Measurements from ENCODE around the gene ST3GAL2.
"Not testable (repeated sequence)": the region's sequence is repeated elsewhere in the genome, so short reads cannot be mapped to it uniquely, and the experiment has no call there.

Gene ST3GAL2

DNA sequence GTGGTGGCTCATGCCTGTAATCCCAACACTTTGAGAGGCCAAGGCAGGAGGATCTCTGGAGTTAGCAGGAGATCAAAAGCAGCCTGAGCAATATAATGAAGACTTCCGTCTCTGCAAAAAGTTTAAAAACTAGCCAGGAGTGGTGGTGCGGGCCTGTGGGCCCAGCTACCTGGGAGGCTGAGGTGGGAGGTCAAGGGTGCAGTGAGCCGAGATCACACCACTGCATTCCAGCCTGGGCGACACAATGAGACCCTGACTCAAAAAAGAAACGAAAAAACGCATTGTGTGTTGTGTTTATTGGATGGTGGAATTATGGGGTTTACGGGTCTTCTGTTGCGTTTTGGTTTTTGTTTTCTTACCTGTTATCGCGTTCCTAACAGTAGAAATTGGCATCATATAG is 93.1 kb downstream of the ST3GAL2 start:
- FAIRE-seq (no peak), DNase-seq (ENCODE audit: insufficient read length, low spot score) (no peak)

DNA sequence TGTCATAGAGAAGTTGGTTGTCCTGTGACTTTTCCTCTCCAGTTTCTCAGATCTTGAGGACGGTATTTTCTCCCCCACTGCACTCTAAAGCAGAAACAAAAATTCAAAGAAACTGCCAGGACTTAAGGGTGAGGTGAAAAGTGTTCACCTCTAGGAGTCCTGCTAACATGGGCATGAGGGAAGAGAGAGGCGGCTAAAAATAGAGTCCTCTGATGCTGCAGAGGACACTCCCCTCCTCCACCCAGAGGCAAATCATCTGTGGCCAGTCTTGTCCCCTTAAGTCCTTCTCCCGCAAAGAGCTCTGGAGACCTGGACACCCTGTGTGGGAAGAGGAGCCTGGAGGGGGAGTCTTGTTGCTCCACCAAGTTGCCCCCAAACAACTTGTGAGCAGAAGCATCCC is 96.9 kb downstream of the ST3GAL2 start:
- FAIRE-seq (no peak), DNase-seq (ENCODE audit: insufficient read length, low spot score) (no peak)

DNA sequence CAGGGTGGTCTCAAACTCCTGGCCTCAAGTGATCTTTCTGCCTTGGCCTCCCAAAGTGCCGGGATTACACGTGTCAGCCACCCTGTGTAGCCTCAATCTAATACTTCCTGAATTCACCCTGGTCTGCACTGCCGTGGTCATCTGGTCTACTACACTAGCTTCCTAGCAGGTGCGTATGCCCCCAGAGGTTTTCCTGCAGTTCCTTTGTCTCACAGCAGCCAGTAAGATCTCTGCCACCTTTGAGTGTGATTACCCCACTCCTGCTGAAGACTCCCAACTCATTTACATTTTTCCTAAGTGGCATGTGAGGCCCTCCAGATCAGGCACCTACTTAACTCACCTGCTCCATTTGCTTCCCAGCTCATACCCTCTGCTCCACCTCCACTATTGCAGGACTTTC is 97.3 kb downstream of the ST3GAL2 start:
- no peak for FAIRE-seq
- no peak for DNase-seq (ENCODE audit: insufficient read length, low spot score)

DNA sequence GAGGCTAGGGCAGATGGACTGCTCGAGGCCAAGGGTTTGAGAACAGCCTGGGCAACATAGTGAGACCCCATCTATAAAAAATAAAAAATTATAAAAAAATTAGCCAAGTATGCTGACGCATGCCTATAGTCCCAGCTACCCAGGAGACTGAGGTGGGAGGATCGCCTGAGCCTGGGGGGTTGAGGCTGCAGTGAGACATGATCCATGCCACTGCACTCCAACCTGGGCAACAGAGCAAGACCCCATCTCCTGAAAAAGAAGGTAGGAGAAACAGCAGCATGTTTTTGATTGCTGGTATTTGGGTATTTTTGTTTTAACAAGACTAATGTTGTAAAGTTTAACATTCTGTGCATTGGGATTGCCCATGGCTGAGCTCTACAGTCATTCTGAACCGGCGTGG is 101.1 kb downstream of the ST3GAL2 start:
- FAIRE-seq (no peak), DNase-seq (ENCODE audit: insufficient read length, low spot score) (no peak)

DNA sequence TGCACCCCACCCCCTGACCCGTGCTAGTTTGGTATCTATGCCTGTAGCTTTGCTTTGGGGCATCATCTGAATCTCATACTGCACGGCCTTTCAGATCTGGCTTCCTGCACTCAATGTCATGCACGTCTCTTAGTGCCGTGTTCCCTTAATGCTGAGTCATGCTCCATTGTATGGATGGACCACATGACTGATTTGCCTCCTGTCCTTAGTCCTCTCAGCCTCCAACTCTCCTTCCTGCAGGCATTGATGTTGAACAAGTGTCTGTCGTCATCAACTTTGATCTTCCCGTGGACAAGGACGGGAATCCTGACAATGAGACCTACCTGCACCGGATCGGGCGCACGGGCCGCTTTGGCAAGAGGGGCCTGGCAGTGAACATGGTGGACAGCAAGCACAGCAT is 106.2 kb downstream of the ST3GAL2 start:
- not testable (repeated sequence) for DNase-seq (ENCODE audit: insufficient read length, low spot score); FAIRE-seq

DNA sequence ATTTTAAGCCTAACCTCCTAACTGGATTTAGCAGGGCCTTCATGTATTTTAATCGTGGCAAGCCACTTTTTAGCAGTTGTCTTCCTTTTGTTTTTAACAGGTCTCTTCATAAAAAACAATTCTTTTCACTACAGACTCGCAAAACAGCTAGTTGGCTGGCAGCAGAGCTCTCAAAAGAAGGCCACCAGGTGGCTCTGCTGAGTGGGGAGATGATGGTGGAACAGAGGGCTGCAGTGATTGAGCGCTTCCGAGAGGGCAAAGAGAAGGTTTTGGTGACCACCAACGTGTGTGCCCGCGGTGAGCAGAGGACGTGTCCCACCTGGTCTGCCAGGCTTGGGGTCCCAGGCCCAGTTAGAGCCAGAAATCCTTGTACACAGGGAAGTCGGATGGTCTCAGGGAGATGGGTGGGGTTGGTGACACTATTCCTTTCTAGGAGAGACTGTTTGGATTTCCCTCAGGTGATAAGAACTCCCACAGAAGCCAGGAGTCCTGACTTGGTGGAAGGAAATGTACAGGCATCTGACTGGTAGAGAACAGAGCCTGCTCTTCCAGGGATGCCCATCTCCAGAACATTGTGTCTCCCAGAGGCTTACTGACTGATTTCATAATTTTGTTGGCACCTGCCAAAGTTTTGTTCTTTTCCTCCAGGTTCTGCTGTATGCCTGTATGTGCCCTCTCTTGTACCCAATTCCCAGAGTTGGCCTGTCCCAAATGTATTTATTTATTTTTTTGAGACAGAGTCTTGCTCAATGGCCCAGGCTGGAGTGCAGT is 107.1 kb downstream of the ST3GAL2 start:
- DNase-seq (ENCODE audit: insufficient read length, low spot score) (no peak), FAIRE-seq (peak; percentile 49)

DNA sequence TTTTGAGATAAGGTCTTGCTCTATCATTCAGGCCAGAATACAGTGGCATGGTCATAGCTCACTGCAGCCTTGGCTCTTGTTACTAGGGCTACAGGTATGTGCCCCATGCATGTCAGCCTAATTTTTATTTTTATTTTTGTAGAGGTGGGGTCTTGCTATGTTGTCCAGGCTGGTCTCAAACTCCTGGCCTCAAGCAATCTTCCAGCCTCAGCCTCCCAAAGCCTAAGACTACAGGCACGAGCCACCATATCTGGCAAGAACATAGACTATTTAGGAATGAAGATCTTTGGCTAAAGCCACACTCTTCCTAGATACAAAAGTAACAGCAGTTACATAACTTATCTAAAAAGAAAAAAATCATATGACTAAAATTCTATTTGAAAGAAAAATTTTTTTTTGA is 107.8 kb downstream of the ST3GAL2 start:
- FAIRE-seq (no peak), DNase-seq (ENCODE audit: insufficient read length, low spot score) (no peak)
